ENCODE data around the gene TMSB10.

TMSB10 gene

DNA sequence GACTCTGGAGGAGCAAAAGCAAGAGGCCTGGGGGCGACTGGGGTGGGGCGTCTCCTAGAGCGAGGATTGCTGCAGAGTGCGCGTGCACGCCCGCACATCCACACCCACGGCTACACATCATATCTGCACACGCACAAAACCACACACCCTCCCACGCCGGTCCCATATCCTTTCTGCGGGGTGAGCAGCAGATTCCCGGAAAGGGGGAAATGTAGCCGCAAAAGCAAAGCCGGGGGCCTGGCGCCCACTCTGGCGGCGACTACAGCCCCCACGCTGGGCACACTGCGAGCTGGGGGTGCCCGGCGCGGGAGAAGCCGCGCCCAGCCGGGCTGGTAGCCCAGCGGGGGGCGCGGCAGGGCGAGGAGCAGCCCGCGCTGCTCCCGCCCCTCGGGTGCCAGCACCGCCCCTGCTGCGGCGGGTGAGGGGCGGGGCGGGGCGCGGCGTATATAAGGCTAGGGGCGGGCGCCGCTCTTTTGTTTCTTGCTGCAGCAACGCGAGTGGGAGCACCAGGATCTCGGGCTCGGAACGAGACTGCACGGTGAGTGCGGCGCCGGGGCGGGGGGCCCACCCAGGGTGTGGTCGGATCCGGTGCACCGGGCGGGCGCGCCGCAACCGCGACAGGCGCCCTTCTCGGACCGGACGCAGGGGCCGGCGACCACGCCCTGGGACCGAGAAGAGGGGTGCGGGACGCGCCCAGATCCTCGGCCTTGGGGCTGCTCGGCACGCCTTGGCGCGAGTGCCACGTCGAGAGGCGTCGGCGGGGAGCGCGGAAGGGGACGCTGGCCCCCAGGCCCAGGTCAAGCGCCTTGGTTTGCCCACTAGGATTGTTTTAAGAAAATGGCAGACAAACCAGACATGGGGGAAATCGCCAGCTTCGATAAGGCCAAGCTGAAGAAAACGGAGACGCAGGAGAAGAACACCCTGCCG, at the start of gene TMSB10:
TMSB10 (plus strand) TSS at position 476 of the 927 bp plus-strand sequence.
- peaks cover 0 to 9% (median 0%) of the 10 kb centered on the region in 5 donors for H3K9me3 ChIP-seq (ENCODE audit: control insufficient read depth in 5 of 5, low read length in 5 of 5)
- H3K9ac ChIP-seq (ENCODE audit: low read length in 5 of 5) = peak within 1 kb of the TSS; percentile 84 to 91 (median 86)
- H3K27me3 ChIP-seq (ENCODE audit: control insufficient read depth in 5 of 5, insufficient read depth in 4 of 5, low read length in 5 of 5) = no peaks in the 10 kb centered on the region
- H3K36me3 ChIP-seq (ENCODE audit: control insufficient read depth in 5 of 5, insufficient read depth in 5 of 5, low read length in 5 of 5) = peaks cover 0 to 2% (median 0%) of the 10 kb centered on the region in 5 donors
- H3K4me1 ChIP-seq (ENCODE audit: control insufficient read depth in 5 of 5, insufficient read depth in 5 of 5, low read length in 5 of 5) = peaks cover 0 to 39% (median 21%) of the 10 kb centered on the region in 5 donors
- peak within 1 kb of the TSS; percentile 93 to 96 (median 96) for H3K4me3 ChIP-seq (ENCODE audit: low read depth in 1 of 5, low read length in 5 of 5)
- H3K27ac ChIP-seq (ENCODE audit: low read depth, low read length) = peak within 1 kb of the TSS; percentile 93

- no peak overlapping the region for H3K9ac ChIP-seq (ENCODE audit: low read length in 5 of 5)
- no peaks in the 10 kb centered on the region for H3K36me3 ChIP-seq (ENCODE audit: control insufficient read depth in 5 of 5, insufficient read depth in 5 of 5, low read length in 5 of 5)
- no peaks in the 10 kb centered on the region for H3K27me3 ChIP-seq (ENCODE audit: control insufficient read depth in 5 of 5, insufficient read depth in 4 of 5, low read length in 5 of 5)
- no peaks in the 10 kb centered on the region for H3K4me1 ChIP-seq (ENCODE audit: control insufficient read depth in 5 of 5, insufficient read depth in 5 of 5, low read length in 5 of 5)
- H3K9me3 ChIP-seq (ENCODE audit: control insufficient read depth in 5 of 5, low read length in 5 of 5) = peaks cover 0 to 2% (median 0%) of the 10 kb centered on the region in 5 donors
- no peak overlapping the region for H3K4me3 ChIP-seq (ENCODE audit: low read depth in 1 of 5, low read length in 5 of 5)
- H3K27ac ChIP-seq (ENCODE audit: low read depth, low read length) = no peak overlapping the region
Measured at GRCh38 chr2:84855731-84856130, 49.7 kb upstream of the TMSB10 start.

- Histone ChIP-seq H3K4me1 (ENCODE audit: control insufficient read depth in 5 of 5, insufficient read depth in 5 of 5, low read length in 5 of 5) (no peaks in the 10 kb centered on the region), H3K4me3 (ENCODE audit: low read depth in 1 of 5, low read length in 5 of 5) (no peak overlapping the region), H3K9ac (ENCODE audit: low read length in 5 of 5) (no peak overlapping the region), H3K36me3 (ENCODE audit: control insufficient read depth in 5 of 5, insufficient read depth in 5 of 5, low read length in 5 of 5) (no peaks in the 10 kb centered on the region), H3K27me3 (ENCODE audit: control insufficient read depth in 5 of 5, insufficient read depth in 4 of 5, low read length in 5 of 5) (no peaks in the 10 kb centered on the region), H3K27ac (ENCODE audit: low read depth, low read length) (no peak overlapping the region), H3K9me3 (ENCODE audit: control insufficient read depth in 5 of 5, low read length in 5 of 5) (peaks cover 0 to 2% (median 0%) of the 10 kb centered on the region in 5 donors)
Measured at GRCh38 chr2:84856787-84857186, 48.7 kb upstream of the TMSB10 start.

DNA sequence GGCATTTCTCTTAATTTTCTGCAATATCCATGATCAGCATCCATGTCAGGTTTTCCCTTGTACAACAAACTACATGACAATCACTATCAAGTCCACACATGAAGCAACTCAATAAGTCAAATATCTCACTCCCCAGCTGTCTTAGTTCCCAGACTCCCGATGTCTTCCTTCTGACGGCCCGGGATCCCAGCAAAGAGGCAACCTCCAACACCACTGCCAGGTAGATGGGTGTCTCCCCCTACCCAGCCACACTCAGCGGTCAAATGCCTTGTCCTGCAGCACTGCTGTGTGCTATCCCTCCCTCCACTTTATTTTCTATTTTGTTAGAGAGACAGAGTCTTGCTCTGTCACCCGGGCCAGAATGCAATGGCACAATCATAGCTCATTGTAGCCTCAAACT, 47.9 kb upstream of the TMSB10 start:
- Histone ChIP-seq H3K4me1 (ENCODE audit: control insufficient read depth in 5 of 5, insufficient read depth in 5 of 5, low read length in 5 of 5) (no peaks in the 10 kb centered on the region), H3K27ac (ENCODE audit: low read depth, low read length) (no peak overlapping the region), H3K4me3 (ENCODE audit: low read depth in 1 of 5, low read length in 5 of 5) (no peak overlapping the region), H3K27me3 (ENCODE audit: control insufficient read depth in 5 of 5, insufficient read depth in 4 of 5, low read length in 5 of 5) (no peaks in the 10 kb centered on the region), H3K9me3 (ENCODE audit: control insufficient read depth in 5 of 5, low read length in 5 of 5) (peaks cover 0 to 2% (median 0%) of the 10 kb centered on the region in 5 donors), H3K36me3 (ENCODE audit: control insufficient read depth in 5 of 5, insufficient read depth in 5 of 5, low read length in 5 of 5) (no peaks in the 10 kb centered on the region), H3K9ac (ENCODE audit: low read length in 5 of 5) (no peak overlapping the region)

GRCh38 chr2:84858123-84858522, 47.3 kb upstream of the TMSB10 start:
- Histone ChIP-seq H3K4me3 (ENCODE audit: low read depth in 1 of 5, low read length in 5 of 5) (no peak overlapping the region), H3K36me3 (ENCODE audit: control insufficient read depth in 5 of 5, insufficient read depth in 5 of 5, low read length in 5 of 5) (no peaks in the 10 kb centered on the region), H3K9me3 (ENCODE audit: control insufficient read depth in 5 of 5, low read length in 5 of 5) (peaks cover 0 to under 1% (median 0%) of the 10 kb centered on the region in 5 donors), H3K4me1 (ENCODE audit: control insufficient read depth in 5 of 5, insufficient read depth in 5 of 5, low read length in 5 of 5) (no peaks in the 10 kb centered on the region), H3K9ac (ENCODE audit: low read length in 5 of 5) (no peak overlapping the region), H3K27ac (ENCODE audit: low read depth, low read length) (no peak overlapping the region), H3K27me3 (ENCODE audit: control insufficient read depth in 5 of 5, insufficient read depth in 4 of 5, low read length in 5 of 5) (no peaks in the 10 kb centered on the region)

- no peak overlapping the region for H3K4me3 ChIP-seq (ENCODE audit: low read depth in 1 of 5, low read length in 5 of 5)
- no peak overlapping the region for H3K9ac ChIP-seq (ENCODE audit: low read length in 5 of 5)
- H3K36me3 ChIP-seq (ENCODE audit: control insufficient read depth in 5 of 5, insufficient read depth in 5 of 5, low read length in 5 of 5) = no peaks in the 10 kb centered on the region
- no peak overlapping the region for H3K27ac ChIP-seq (ENCODE audit: low read depth, low read length)
- H3K4me1 ChIP-seq (ENCODE audit: control insufficient read depth in 5 of 5, insufficient read depth in 5 of 5, low read length in 5 of 5) = no peaks in the 10 kb centered on the region
- no peaks in the 10 kb centered on the region for H3K9me3 ChIP-seq (ENCODE audit: control insufficient read depth in 5 of 5, low read length in 5 of 5)
- no peaks in the 10 kb centered on the region for H3K27me3 ChIP-seq (ENCODE audit: control insufficient read depth in 5 of 5, insufficient read depth in 4 of 5, low read length in 5 of 5)
Measured at GRCh38 chr2:84858937-84859336, 46.5 kb upstream of the TMSB10 start.

GRCh38 chr2:84861539-84861938, 43.9 kb upstream of the TMSB10 start:
- Histone ChIP-seq H3K36me3 (ENCODE audit: control insufficient read depth in 5 of 5, insufficient read depth in 5 of 5, low read length in 5 of 5) (no peaks in the 10 kb centered on the region), H3K4me3 (ENCODE audit: low read depth in 1 of 5, low read length in 5 of 5) (no peak overlapping the region), H3K27ac (ENCODE audit: low read depth, low read length) (no peak overlapping the region), H3K9ac (ENCODE audit: low read length in 5 of 5) (no peak overlapping the region), H3K4me1 (ENCODE audit: control insufficient read depth in 5 of 5, insufficient read depth in 5 of 5, low read length in 5 of 5) (peaks cover 4 to 14% (median 13%) of the 10 kb centered on the region in 5 donors), H3K27me3 (ENCODE audit: control insufficient read depth in 5 of 5, insufficient read depth in 4 of 5, low read length in 5 of 5) (no peaks in the 10 kb centered on the region), H3K9me3 (ENCODE audit: control insufficient read depth in 5 of 5, low read length in 5 of 5) (no peaks in the 10 kb centered on the region)

- no peak overlapping the region for H3K4me3 ChIP-seq (ENCODE audit: low read depth in 1 of 5, low read length in 5 of 5)
- no peak overlapping the region for H3K27ac ChIP-seq (ENCODE audit: low read depth, low read length)
- H3K36me3 ChIP-seq (ENCODE audit: control insufficient read depth in 5 of 5, insufficient read depth in 5 of 5, low read length in 5 of 5) = no peaks in the 10 kb centered on the region
- no peaks in the 10 kb centered on the region for H3K9me3 ChIP-seq (ENCODE audit: control insufficient read depth in 5 of 5, low read length in 5 of 5)
- no peaks in the 10 kb centered on the region for H3K27me3 ChIP-seq (ENCODE audit: control insufficient read depth in 5 of 5, insufficient read depth in 4 of 5, low read length in 5 of 5)
- H3K9ac ChIP-seq (ENCODE audit: low read length in 5 of 5) = no peak overlapping the region
- H3K4me1 ChIP-seq (ENCODE audit: control insufficient read depth in 5 of 5, insufficient read depth in 5 of 5, low read length in 5 of 5) = peaks cover 4 to 14% (median 13%) of the 10 kb centered on the region in 5 donors
Measured at GRCh38 chr2:84862006-84862405, 43.5 kb upstream of the TMSB10 start.

DNA sequence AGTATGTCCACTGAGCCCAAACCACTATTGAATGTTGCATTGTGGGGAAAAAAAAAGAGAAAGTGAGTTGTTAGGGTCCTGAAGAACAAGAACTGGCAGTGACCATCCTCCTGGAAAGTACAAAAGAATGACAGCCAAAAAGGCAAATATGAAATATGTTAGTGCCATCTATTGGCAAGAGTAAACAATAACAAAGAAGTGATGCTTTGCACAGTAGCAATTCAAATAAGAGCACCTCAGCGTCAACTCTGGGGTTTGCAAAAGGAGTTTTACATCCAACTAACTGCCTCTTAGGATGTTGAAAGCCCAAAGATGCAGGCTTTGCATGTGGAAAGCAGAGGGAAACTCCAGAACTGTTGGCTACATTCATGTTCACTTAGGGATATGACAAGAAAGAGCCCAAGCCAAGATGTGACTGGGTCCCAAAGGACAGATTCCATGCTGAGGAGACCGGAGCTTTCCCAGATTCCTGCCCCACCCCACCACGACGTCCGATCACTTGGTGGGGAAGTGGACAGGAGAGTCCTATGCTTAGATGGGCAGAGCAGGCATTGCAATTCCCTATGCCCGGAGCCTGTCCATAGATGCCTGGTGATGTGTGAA, 40.2 kb upstream of the TMSB10 start:
- H3K9ac ChIP-seq (ENCODE audit: low read length in 5 of 5) = no peak overlapping the region
- H3K4me1 ChIP-seq (ENCODE audit: control insufficient read depth in 5 of 5, insufficient read depth in 5 of 5, low read length in 5 of 5) = peaks cover 4 to 14% (median 13%) of the 10 kb centered on the region in 5 donors
- no peaks in the 10 kb centered on the region for H3K9me3 ChIP-seq (ENCODE audit: control insufficient read depth in 5 of 5, low read length in 5 of 5)
- H3K4me3 ChIP-seq (ENCODE audit: low read depth in 1 of 5, low read length in 5 of 5) = no peak overlapping the region
- H3K27ac ChIP-seq (ENCODE audit: low read depth, low read length) = peak overlapping the region; percentile 61
- H3K36me3 ChIP-seq (ENCODE audit: control insufficient read depth in 5 of 5, insufficient read depth in 5 of 5, low read length in 5 of 5) = no peaks in the 10 kb centered on the region
- H3K27me3 ChIP-seq (ENCODE audit: control insufficient read depth in 5 of 5, insufficient read depth in 4 of 5, low read length in 5 of 5) = no peaks in the 10 kb centered on the region

- Histone ChIP-seq H3K9me3 (ENCODE audit: control insufficient read depth in 5 of 5, low read length in 5 of 5) (no peaks in the 10 kb centered on the region), H3K4me1 (ENCODE audit: control insufficient read depth in 5 of 5, insufficient read depth in 5 of 5, low read length in 5 of 5) (peaks cover 4 to 14% (median 13%) of the 10 kb centered on the region in 5 donors), H3K36me3 (ENCODE audit: control insufficient read depth in 5 of 5, insufficient read depth in 5 of 5, low read length in 5 of 5) (no peaks in the 10 kb centered on the region), H3K27ac (ENCODE audit: low read depth, low read length) (peak overlapping the region; percentile 61), H3K9ac (ENCODE audit: low read length in 5 of 5) (no peak overlapping the region), H3K27me3 (ENCODE audit: control insufficient read depth in 5 of 5, insufficient read depth in 4 of 5, low read length in 5 of 5) (no peaks in the 10 kb centered on the region), H3K4me3 (ENCODE audit: low read depth in 1 of 5, low read length in 5 of 5) (no peak overlapping the region)
Measured at GRCh38 chr2:84866122-84866521, 39.3 kb upstream of the TMSB10 start.
